ENCODE data around the gene SLC12A3.

Gene SLC12A3

GRCh38 chr16:56941856-56942331 is 76.9 kb downstream of the SLC12A3 start:
- Histone ChIP-seq H3K36me3 (peaks cover 87 to 100% (median 97%) of the 10 kb centered on the region in 11 experiments), H3K27me3 (no peaks in the 10 kb centered on the region), H3K9me3 (replicated peaks in 1 of 11) (no peaks in the 10 kb centered on the region), H4K20me1 (peaks cover 39 to 98% (median 80%) of the 10 kb centered on the region in 11 experiments), H3K9ac (0 out of 22 replicates have a peak overlapping the region, but pooled peaks of 1 of the 11 experiments have one; percentile 10), H3K4me1 (peaks cover 21 to 98% (median 88%) of the 10 kb centered on the region in 10 experiments), H3K27ac (peak overlapping the region in 6 of 11 experiments; percentile 0 to 49 (median 34); a peak in 9 of 22 replicates), H3K4me3 (no peak overlapping the region), H3K4me2 (peak overlapping the region in 7 of 11 experiments; percentile 26 to 74 (median 50); a peak in 14 of 22 replicates)
- TF ChIP-seq Cebpa-rat (IDR thresholded peaks at IDR 0.05): no peak

DNA sequence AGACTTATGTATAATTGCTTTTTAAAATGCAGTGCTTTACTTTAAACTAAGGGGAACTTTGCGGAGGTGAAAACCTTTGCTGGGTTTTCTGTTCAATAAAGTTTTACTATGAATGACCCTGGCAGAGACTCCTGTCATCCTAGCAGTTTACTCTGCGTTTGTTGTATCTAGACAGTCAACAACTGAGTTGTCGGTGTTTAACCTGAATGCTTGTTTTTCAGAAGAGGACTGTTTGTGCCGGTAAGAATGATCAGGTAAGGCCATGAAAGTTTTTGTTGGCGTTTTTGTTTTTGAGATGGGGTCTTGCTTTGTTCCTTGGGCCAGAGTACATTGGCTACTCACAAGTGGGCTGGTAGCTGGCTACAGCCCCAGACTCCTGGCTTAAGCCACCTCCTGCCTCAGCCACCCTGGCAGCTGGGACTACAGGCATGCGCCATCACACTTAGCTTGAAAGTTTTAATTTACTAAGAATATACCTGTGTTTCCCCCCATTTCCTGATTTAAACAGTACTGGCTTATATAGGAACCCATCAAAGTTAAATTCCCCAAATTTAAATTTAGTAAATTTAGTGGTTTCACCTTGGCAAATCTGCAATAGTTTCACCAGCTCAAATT is 78.9 kb downstream of the SLC12A3 start:
- peaks cover 3 to 99% (median 89%) of the 10 kb centered on the region in 10 experiments; a peak in 18 of 20 replicates for H3K4me1 ChIP-seq
- peak overlapping the region in 5 of 11 experiments; percentile 10 to 47 (median 22); a peak in 9 of 22 replicates for H3K9ac ChIP-seq
- H3K4me2 ChIP-seq: peak overlapping the region in 8 of 11 experiments; percentile 17 to 74 (median 46); a peak in 12 of 22 replicates
- H4K20me1 ChIP-seq: peaks cover 22 to 94% (median 60%) of the 10 kb centered on the region in 11 experiments; a peak in 21 of 22 replicates
- no peaks in the 10 kb centered on the region for H3K9me3 ChIP-seq (replicated peaks in 1 of 11)
- no peak overlapping the region for H3K4me3 ChIP-seq
- TF ChIP-seq Cebpa-rat (IDR thresholded peaks at IDR 0.05): no peak
- H3K27ac ChIP-seq: peak overlapping the region in 5 of 11 experiments; percentile 5 to 56 (median 25); a peak in 10 of 22 replicates
- H3K36me3 ChIP-seq: peaks cover 67 to 89% (median 81%) of the 10 kb centered on the region in 11 experiments
- no peaks in the 10 kb centered on the region for H3K27me3 ChIP-seq

DNA sequence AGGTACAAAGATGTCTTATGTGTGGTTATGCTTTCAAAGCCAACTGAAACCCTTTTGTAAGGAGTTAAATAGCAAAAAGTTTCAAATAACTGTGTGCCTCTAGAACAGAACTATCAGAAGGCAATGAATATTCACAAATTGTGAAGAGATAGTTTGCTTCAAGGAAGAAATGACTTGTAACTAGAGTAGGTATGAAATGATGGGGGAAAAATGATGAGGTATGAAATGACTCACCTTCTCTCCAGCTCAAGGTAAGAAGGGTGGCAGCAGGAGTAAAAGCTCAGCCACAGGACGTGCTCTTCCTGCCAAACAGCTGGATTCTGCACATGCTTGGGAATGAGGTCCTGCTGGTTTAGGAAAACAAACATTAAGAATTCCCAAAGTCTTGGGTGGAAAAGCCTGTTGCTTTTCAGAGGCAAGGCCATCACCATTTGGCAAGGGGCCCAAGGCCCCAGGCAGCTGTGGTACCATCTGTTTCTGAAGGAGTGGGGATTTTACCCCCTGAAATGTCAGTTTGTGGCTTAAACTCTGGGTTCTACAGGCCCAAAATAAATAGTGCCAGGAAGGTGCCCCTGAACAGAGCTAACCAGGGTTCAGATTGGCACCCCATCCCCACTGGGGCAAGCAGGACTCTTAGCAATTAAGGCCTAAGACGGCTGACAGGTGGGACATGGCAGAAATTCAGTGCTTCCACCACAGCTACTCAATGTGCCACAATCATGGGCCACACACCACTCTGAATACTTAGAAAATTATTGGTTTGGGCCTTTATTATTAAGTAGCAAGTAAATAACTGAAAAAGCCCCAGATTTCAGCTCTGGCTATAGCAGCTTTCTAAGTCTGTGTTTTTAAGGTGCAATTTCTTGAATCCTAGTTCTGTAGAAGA is 80.2 kb downstream of the SLC12A3 start:
- Histone ChIP-seq H3K4me3 (no peak overlapping the region), H3K4me1 (peaks cover 7 to 99% (median 89%) of the 10 kb centered on the region in 10 experiments), H3K9ac (peak overlapping the region in 3 of 11 experiments; percentile 5 to 47 (median 39); a peak in 4 of 22 replicates), H4K20me1 (peaks cover 9 to 86% (median 47%) of the 10 kb centered on the region in 11 experiments; a peak in 19 of 22 replicates), H3K27ac (peak overlapping the region in 4 of 11 experiments; percentile 19 to 37 (median 27); a peak in 2 of 22 replicates), H3K4me2 (peak overlapping the region in 6 of 11 experiments; percentile 26 to 74 (median 61); a peak in 13 of 22 replicates), H3K9me3 (replicated peaks in 1 of 11) (no peaks in the 10 kb centered on the region), H3K27me3 (no peaks in the 10 kb centered on the region), H3K36me3 (peaks cover 54 to 76% (median 68%) of the 10 kb centered on the region in 11 experiments)
- no peak for TF ChIP-seq Cebpa-rat (IDR thresholded peaks at IDR 0.05)

DNA sequence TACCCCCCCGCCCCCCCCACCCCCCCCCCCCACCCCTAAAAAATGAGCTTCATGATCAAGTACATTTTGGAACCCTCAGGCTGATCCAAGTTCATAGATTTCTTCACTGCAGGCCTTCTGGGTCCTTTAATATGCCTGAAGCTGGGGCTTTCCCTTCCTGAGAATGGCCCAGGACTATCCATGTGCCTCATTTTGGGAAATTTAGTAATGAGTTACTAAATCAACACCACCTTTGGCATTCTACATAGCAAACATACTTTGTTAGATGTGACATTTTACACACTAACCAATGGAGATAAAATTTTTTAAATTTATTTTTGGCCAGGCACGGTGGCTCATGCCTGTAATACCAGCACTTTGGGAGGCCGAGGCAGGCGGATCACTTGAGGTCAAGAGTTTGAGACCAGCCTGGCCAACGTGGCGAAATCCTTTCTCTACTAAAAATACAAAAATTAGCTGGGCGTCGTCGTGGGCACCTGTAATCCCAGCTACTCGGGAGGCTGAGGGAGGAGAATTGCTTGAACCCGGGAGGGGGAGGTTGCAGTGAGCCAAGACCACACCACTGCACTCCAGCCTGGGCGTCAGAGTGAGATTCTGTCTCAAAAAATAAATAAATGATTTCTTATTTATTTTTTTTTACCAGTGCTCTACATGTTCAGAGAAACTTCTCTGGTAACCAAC is 81.0 kb downstream of the SLC12A3 start:
- H4K20me1 ChIP-seq: peaks cover under 1 to 86% (median 39%) of the 10 kb centered on the region in 11 experiments; a peak in 16 of 22 replicates
- peaks cover 15 to 99% (median 89%) of the 10 kb centered on the region in 10 experiments for H3K4me1 ChIP-seq
- H3K9ac ChIP-seq: no peak overlapping the region; a peak in 1 of 22 replicates
- no peak overlapping the region for H3K4me3 ChIP-seq
- peak overlapping the region in 3 of 11 experiments; percentile 18 to 85 (median 31); a peak in 4 of 22 replicates for H3K4me2 ChIP-seq
- no peaks in the 10 kb centered on the region for H3K27me3 ChIP-seq
- peaks cover 46 to 68% (median 60%) of the 10 kb centered on the region in 11 experiments for H3K36me3 ChIP-seq
- H3K27ac ChIP-seq: no peak overlapping the region
- TF ChIP-seq Cebpa-rat (IDR thresholded peaks at IDR 0.05): no peak
- no peaks in the 10 kb centered on the region for H3K9me3 ChIP-seq (replicated peaks in 1 of 11)

DNA sequence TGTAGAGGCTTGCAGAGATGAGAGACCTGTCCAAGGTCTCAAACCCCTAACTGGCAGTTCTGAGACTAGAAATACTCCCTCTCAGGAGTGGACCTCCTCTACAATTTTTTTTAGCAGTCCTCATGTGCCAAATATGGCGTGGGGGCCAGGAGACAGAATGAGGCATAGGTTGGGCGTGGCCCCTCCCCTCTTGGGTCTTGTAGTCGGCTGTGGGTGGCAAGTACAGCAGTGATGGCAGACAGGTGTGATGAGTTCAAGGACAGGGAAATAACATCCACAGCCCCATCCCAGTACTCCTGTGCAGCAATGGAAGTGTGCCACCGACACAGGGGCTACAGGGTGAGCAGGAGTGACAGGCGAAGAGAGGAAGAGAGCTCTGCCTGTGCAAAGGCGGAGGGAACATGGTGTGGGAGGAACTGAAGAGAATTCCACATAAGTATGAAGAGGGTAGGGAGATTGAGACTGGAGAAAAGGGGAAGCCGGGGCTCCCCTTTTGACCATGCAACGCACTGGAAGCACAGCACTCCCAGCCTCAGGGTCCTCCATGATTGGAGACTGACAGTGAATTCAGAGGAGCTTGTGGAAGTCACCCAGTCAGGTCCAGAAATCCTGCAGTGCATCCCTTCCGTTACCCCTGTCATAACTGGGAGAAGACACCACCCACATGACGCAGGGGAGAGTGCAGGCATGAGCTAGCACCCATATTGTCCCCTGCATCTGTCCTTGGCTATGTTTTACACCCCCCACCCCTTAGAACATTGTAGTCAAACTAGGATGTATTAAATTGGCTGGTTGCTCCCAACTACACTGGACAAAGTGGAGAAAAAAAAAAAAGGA is 82.0 kb downstream of the SLC12A3 start:
- Histone ChIP-seq H3K36me3 (peaks cover 36 to 58% (median 50%) of the 10 kb centered on the region in 11 experiments), H3K27me3 (no peaks in the 10 kb centered on the region), H4K20me1 (peaks cover 0 to 81% (median 30%) of the 10 kb centered on the region in 11 experiments; a peak in 14 of 22 replicates), H3K27ac (0 out of 22 replicates have a peak overlapping the region, but pooled peaks of 1 of the 11 experiments have one; percentile 21), H3K4me3 (no peak overlapping the region), H3K9me3 (replicated peaks in 1 of 11) (no peaks in the 10 kb centered on the region), H3K9ac (no peak overlapping the region), H3K4me2 (peak overlapping the region in 5 of 11 experiments; percentile 18 to 86 (median 31); a peak in 9 of 22 replicates), H3K4me1 (peaks cover 25 to 99% (median 90%) of the 10 kb centered on the region in 10 experiments)
- no peak for TF ChIP-seq Cebpa-rat (IDR thresholded peaks at IDR 0.05)

DNA sequence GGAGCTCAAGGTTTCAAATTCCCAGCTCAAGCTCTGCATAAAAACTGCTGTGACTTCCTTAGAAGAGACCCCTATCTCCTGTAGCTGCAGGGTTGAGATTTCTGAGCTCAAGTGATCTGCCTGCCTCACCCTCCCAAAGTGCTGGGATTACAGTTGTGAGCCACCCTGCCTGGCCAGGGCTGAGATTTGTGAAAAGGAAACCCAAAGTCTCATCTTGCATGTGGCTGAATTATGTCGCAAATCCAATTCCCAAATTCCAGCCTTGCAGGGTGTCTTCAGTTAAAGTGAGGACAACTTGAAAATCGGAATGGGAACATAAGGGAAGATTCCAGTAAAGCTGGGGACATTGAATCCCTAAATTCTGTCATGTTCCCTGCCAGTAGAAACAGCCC is 82.6 kb downstream of the SLC12A3 start:
- TF ChIP-seq Cebpa-rat (IDR thresholded peaks at IDR 0.05): no peak
- H4K20me1 ChIP-seq: peaks cover 0 to 74% (median 24%) of the 10 kb centered on the region in 11 experiments; a peak in 13 of 22 replicates
- H3K27me3 ChIP-seq: no peaks in the 10 kb centered on the region
- peaks cover 29 to 99% (median 90%) of the 10 kb centered on the region in 10 experiments for H3K4me1 ChIP-seq
- no peak overlapping the region for H3K4me3 ChIP-seq
- H3K36me3 ChIP-seq: peaks cover 30 to 52% (median 44%) of the 10 kb centered on the region in 11 experiments
- H3K27ac ChIP-seq: 0 out of 22 replicates have a peak overlapping the region, but pooled peaks of 1 of the 11 experiments have one; percentile 21
- no peaks in the 10 kb centered on the region for H3K9me3 ChIP-seq (replicated peaks in 1 of 11)
- peak overlapping the region in 6 of 11 experiments; percentile 18 to 86 (median 56); a peak in 7 of 22 replicates for H3K4me2 ChIP-seq
- H3K9ac ChIP-seq: no peak overlapping the region

DNA sequence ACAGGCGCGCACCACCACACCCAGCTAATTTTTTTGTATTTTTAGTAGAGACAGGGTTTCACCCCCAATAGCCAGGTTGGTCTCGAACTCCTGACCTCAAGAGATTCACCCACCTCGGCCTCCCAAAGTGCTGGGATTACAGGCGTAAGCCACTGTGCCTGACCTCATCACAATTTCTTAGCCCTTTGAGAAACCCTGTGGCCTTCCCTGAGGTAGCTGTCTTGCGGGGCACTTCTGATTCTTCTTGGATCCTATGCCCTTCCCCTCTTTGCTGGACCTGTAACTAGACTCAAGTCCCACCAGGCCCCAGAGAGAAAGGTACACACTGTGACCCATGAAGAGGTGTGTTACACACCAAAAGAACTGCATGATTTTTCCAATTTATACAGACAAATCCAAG is 83.2 kb downstream of the SLC12A3 start:
- H3K36me3 ChIP-seq: peaks cover 24 to 46% (median 38%) of the 10 kb centered on the region in 11 experiments
- H3K4me2 ChIP-seq: peak overlapping the region in 8 of 11 experiments; percentile 77 to 87 (median 84); a peak in 13 of 22 replicates

More for the DNA sequence above, 83.2 kb downstream of the SLC12A3 start:
- Histone ChIP-seq H3K4me1 (peaks cover 29 to 99% (median 90%) of the 10 kb centered on the region in 10 experiments), H3K9me3 (replicated peaks in 1 of 11) (no peaks in the 10 kb centered on the region), H3K9ac (0 out of 22 replicates have a peak overlapping the region, but pooled peaks of 1 of the 11 experiments have one; percentile 2), H3K27ac (peak overlapping the region in 5 of 11 experiments; percentile 16 to 81 (median 41); a peak in 5 of 22 replicates), H4K20me1 (peaks cover 0 to 68% (median 18%) of the 10 kb centered on the region in 11 experiments; a peak in 13 of 22 replicates), H3K27me3 (no peaks in the 10 kb centered on the region), H3K4me3 (no peak overlapping the region)
- no peak for TF ChIP-seq Cebpa-rat (IDR thresholded peaks at IDR 0.05)

All from BLaER1 treated with 17β-estradiol and CSF1 and Interleukin-3, amounts not matched to agents 10 nM and 100 nM (cell line).